ENCODE measurements around the gene RAD51B. TPM values are rescaled to one million over a fixed set of nuclear protein-coding genes. Genes with fewer than 3 reads are reported as not detected.

RAD51B gene
- total RNA-seq, 1 experiment from 2014 or later = 14.2 TPM

- DNase-seq (ENCODE audit: low spot score) (no peak), ATAC-seq (no peak)
- TF ChIP-seq ZNF671 (CRISPR knock-in tag; IDR thresholded peaks at IDR 0.05) (no peak), FOXK1 (CRISPR knock-in tag; IDR thresholded peaks at IDR 0.05) (no peak), NFYB (CRISPR knock-in tag; conservative IDR thresholded peaks at IDR 0.05; ENCODE audit: low read depth) (no peak), JAZF1 (CRISPR knock-in tag; IDR thresholded peaks at IDR 0.05) (no peak), CREM (CRISPR knock-in tag; IDR thresholded peaks at IDR 0.05) (no peak), ELF4 (CRISPR knock-in tag; IDR thresholded peaks at IDR 0.05; ENCODE audit: low read depth) (no peak), FOXJ3 (CRISPR knock-in tag; IDR thresholded peaks at IDR 0.05; ENCODE audit: borderline replicate concordance) (no peak), TEAD1 (CRISPR knock-in tag; IDR thresholded peaks at IDR 0.05) (no peak)
- H3K4me3 Mint-ChIP-seq = no peak overlapping the region
- POLR2A ChIA-PET = no interaction called here
- H3K27ac Mint-ChIP-seq = no peak overlapping the region
- H3K36me3 Mint-ChIP-seq = no peaks in the 10 kb centered on the region
- H3K4me1 Mint-ChIP-seq = peaks cover 38% of the 10 kb centered on the region
- CTCF ChIA-PET = interaction anchor here (1.3 kb wide), 1 partner anchor 453 kb away, joined by 3 read pairs; no protein-coding TSS in a partner anchor
- H3K9me3 Mint-ChIP-seq = peaks cover 10% of the 10 kb centered on the region
- H3K27me3 Mint-ChIP-seq (ENCODE audit: low read depth) = no peaks in the 10 kb centered on the region
Observed at GRCh38 chr14:68391311-68392014, 571.9 kb downstream of the RAD51B start.

GRCh38 chr14:68392393-68393141 is 573.0 kb downstream of the RAD51B start:
- ChIA-PET CTCF (interaction anchor here (0.9 kb wide), 1 partner anchor 424 kb away, joined by 3 read pairs; no protein-coding TSS in a partner anchor), POLR2A (no interaction called here)
- ATAC-seq (no peak), DNase-seq (ENCODE audit: low spot score) (no peak)
- H3K27me3 Mint-ChIP-seq (ENCODE audit: low read depth) = no peaks in the 10 kb centered on the region
- H3K9me3 Mint-ChIP-seq = peaks cover 10% of the 10 kb centered on the region
- H3K27ac Mint-ChIP-seq = no peak overlapping the region
- peaks cover 29% of the 10 kb centered on the region for H3K4me1 Mint-ChIP-seq
- no peaks in the 10 kb centered on the region for H3K36me3 Mint-ChIP-seq
- H3K4me3 Mint-ChIP-seq = no peak overlapping the region
- no peak for TF ChIP-seq MLX (CRISPR knock-in tag; IDR thresholded peaks at IDR 0.05)
- no peak for TF ChIP-seq PRRX2 (CRISPR knock-in tag; IDR thresholded peaks at IDR 0.05)
- no peak for TF ChIP-seq ZNF219 (CRISPR knock-in tag; IDR thresholded peaks at IDR 0.05; ENCODE audit: borderline replicate concordance)
- no peak for TF ChIP-seq IRF2 (CRISPR knock-in tag; IDR thresholded peaks at IDR 0.05; ENCODE audit: borderline replicate concordance, low read depth)
- no peak for TF ChIP-seq FOXK1 (CRISPR knock-in tag; IDR thresholded peaks at IDR 0.05)
- no peak for TF ChIP-seq ZNF396 (CRISPR knock-in tag; IDR thresholded peaks at IDR 0.05; ENCODE audit: borderline replicate concordance)
- TF ChIP-seq, protein P1, sequence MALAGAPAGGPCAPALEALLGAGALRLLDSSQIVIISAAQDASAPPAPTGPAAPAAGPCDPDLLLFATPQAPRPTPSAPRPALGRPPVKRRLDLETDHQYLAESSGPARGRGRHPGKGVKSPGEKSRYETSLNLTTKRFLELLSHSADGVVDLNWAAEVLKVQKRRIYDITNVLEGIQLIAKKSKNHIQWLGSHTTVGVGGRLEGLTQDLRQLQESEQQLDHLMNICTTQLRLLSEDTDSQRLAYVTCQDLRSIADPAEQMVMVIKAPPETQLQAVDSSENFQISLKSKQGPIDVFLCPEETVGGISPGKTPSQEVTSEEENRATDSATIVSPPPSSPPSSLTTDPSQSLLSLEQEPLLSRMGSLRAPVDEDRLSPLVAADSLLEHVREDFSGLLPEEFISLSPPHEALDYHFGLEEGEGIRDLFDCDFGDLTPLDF (CRISPR knock-in tag; IDR thresholded peaks at IDR 0.05) = no peak
- TF ChIP-seq, protein P2, sequence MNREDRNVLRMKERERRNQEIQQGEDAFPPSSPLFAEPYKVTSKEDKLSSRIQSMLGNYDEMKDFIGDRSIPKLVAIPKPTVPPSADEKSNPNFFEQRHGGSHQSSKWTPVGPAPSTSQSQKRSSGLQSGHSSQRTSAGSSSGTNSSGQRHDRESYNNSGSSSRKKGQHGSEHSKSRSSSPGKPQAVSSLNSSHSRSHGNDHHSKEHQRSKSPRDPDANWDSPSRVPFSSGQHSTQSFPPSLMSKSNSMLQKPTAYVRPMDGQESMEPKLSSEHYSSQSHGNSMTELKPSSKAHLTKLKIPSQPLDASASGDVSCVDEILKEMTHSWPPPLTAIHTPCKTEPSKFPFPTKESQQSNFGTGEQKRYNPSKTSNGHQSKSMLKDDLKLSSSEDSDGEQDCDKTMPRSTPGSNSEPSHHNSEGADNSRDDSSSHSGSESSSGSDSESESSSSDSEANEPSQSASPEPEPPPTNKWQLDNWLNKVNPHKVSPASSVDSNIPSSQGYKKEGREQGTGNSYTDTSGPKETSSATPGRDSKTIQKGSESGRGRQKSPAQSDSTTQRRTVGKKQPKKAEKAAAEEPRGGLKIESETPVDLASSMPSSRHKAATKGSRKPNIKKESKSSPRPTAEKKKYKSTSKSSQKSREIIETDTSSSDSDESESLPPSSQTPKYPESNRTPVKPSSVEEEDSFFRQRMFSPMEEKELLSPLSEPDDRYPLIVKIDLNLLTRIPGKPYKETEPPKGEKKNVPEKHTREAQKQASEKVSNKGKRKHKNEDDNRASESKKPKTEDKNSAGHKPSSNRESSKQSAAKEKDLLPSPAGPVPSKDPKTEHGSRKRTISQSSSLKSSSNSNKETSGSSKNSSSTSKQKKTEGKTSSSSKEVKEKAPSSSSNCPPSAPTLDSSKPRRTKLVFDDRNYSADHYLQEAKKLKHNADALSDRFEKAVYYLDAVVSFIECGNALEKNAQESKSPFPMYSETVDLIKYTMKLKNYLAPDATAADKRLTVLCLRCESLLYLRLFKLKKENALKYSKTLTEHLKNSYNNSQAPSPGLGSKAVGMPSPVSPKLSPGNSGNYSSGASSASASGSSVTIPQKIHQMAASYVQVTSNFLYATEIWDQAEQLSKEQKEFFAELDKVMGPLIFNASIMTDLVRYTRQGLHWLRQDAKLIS (CRISPR knock-in tag; IDR thresholded peaks at IDR 0.05; ENCODE audit: borderline replicate concordance) = no peak
- TF ChIP-seq ZNF263 (CRISPR knock-in tag; IDR thresholded peaks at IDR 0.05; ENCODE audit: low read depth) = no peak
- TF ChIP-seq, protein P3, sequence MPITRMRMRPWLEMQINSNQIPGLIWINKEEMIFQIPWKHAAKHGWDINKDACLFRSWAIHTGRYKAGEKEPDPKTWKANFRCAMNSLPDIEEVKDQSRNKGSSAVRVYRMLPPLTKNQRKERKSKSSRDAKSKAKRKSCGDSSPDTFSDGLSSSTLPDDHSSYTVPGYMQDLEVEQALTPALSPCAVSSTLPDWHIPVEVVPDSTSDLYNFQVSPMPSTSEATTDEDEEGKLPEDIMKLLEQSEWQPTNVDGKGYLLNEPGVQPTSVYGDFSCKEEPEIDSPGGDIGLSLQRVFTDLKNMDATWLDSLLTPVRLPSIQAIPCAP (CRISPR knock-in tag; IDR thresholded peaks at IDR 0.05) = no peak
- TF ChIP-seq, protein P4, sequence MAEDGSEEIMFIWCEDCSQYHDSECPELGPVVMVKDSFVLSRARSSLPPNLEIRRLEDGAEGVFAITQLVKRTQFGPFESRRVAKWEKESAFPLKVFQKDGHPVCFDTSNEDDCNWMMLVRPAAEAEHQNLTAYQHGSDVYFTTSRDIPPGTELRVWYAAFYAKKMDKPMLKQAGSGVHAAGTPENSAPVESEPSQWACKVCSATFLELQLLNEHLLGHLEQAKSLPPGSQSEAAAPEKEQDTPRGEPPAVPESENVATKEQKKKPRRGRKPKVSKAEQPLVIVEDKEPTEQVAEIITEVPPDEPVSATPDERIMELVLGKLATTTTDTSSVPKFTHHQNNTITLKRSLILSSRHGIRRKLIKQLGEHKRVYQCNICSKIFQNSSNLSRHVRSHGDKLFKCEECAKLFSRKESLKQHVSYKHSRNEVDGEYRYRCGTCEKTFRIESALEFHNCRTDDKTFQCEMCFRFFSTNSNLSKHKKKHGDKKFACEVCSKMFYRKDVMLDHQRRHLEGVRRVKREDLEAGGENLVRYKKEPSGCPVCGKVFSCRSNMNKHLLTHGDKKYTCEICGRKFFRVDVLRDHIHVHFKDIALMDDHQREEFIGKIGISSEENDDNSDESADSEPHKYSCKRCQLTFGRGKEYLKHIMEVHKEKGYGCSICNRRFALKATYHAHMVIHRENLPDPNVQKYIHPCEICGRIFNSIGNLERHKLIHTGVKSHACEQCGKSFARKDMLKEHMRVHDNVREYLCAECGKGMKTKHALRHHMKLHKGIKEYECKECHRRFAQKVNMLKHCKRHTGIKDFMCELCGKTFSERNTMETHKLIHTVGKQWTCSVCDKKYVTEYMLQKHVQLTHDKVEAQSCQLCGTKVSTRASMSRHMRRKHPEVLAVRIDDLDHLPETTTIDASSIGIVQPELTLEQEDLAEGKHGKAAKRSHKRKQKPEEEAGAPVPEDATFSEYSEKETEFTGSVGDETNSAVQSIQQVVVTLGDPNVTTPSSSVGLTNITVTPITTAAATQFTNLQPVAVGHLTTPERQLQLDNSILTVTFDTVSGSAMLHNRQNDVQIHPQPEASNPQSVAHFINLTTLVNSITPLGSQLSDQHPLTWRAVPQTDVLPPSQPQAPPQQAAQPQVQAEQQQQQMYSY (CRISPR knock-in tag; IDR thresholded peaks at IDR 0.05) = no peak
- no peak for TF ChIP-seq TEAD1 (CRISPR knock-in tag; IDR thresholded peaks at IDR 0.05)
- TF ChIP-seq RORB (CRISPR knock-in tag; IDR thresholded peaks at IDR 0.05) = no peak
- TF ChIP-seq, protein P5, sequence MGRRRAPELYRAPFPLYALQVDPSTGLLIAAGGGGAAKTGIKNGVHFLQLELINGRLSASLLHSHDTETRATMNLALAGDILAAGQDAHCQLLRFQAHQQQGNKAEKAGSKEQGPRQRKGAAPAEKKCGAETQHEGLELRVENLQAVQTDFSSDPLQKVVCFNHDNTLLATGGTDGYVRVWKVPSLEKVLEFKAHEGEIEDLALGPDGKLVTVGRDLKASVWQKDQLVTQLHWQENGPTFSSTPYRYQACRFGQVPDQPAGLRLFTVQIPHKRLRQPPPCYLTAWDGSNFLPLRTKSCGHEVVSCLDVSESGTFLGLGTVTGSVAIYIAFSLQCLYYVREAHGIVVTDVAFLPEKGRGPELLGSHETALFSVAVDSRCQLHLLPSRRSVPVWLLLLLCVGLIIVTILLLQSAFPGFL (CRISPR knock-in tag; IDR thresholded peaks at IDR 0.05; ENCODE audit: borderline replicate concordance) = no peak
- TF ChIP-seq NFE2L1 (CRISPR knock-in tag; IDR thresholded peaks at IDR 0.05) = no peak
- TF ChIP-seq, protein P6, sequence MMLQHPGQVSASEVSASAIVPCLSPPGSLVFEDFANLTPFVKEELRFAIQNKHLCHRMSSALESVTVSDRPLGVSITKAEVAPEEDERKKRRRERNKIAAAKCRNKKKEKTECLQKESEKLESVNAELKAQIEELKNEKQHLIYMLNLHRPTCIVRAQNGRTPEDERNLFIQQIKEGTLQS (CRISPR knock-in tag; conservative IDR thresholded peaks at IDR 0.05) = no peak
